Vagina (tissue), 2 donors: ENCODE data around the gene CABLES2. TPM values are rescaled to one million over a fixed set of nuclear protein-coding genes. Genes with fewer than 3 reads are reported as not detected.

Source experiments
- DNase-seq, 2 donors: peaks; one replicate each; pipeline ENCODE4 v3.0.0-alpha.2; 2017; ENCODE audit errors: extremely low spot score in 2 of 2
- H3K27ac ChIP-seq: fragments of 200-600 bp; sonication (generic); one replicate; pipeline ENCODE4 v1.5.1; 2019
- H3K27me3 ChIP-seq: fragments of 200-600 bp; sonication (generic); one replicate; pipeline ENCODE4 v1.5.1; 2019
- H3K36me3 ChIP-seq, 2 donors: fragments of 200-600 bp; sonication (generic); one replicate each; pipeline ENCODE4 v1.5.1; 2017 to 2019
- H3K4me1 ChIP-seq: fragments of 200-600 bp; sonication (generic); one replicate; pipeline ENCODE4 v1.5.1; 2019
- H3K4me3 ChIP-seq, 2 donors: fragments of 200-600 bp; sonication (generic); 1 replicate in 1 of 2; 2 replicates in 1 of 2; pipeline ENCODE4 v1.5.1; 2016 to 2019
- H3K9me3 ChIP-seq: fragments of 200-600 bp; sonication (generic); one replicate; pipeline ENCODE4 v1.5.1; 2019
- CTCF ChIP-seq, 3 experiments: fragments of 450-650 bp in 2 of 3; fragments of 200-600 bp in 1 of 3; sonication (generic) in 1 of 3; IDR thresholded peaks; one replicate each; pipeline ENCODE4 v1.5.1; 2017 to 2019; ENCODE audit warnings: antibody characterized with exemption in 3 of 3, mild to moderate bottlenecking in 2 of 3, moderate library complexity in 2 of 3
- POLR2A ChIP-seq, 2 donors: fragments of 450-650 bp; IDR thresholded peaks; one replicate each; pipeline ENCODE4 v1.6.1; 2017; ENCODE audit warnings: antibody characterized with exemption in 2 of 2, mild to moderate bottlenecking in 2 of 2, moderate library complexity in 2 of 2
- POLR2AphosphoS5 ChIP-seq, 2 donors: sonication (generic); formaldehyde crosslinking; IDR thresholded peaks; one replicate each; pipeline ENCODE4 v1.9.0; 2017; ENCODE audit warnings: antibody characterized with exemption in 2 of 2, mild to moderate bottlenecking in 2 of 2, low read depth in 1 of 2; ENCODE audit not compliant: insufficient read depth in 1 of 2
- intact Hi-C: fragments of 100-400 bp; cut with DNase I; formaldehyde crosslinking; loops from one replicate; pipeline ENCODE4 v1.15.1; 2023
- total RNA-seq: library from RNA; depleted of rRNA; stranded (reverse); fragments of >200 nt; gene quantifications from one replicate; pipeline ENCODE4 v1.2.3, GENCODE V29; 2016

CABLES2 gene
- total RNA-seq, 1 donor from 2014 or later = 1.5 TPM

- intact Hi-C loops = no loop called here
- no peak for DNase-seq
- no peaks in the 10 kb centered on the region for H3K36me3 ChIP-seq
Measured at GRCh38 chr20:62400541-62400940, 6.5 kb downstream of the CABLES2 start.

GRCh38 chr20:62400021-62400420 is 7.1 kb downstream of the CABLES2 start:
- intact Hi-C loops = no loop called here
- Histone ChIP-seq H3K36me3 (no peaks in the 10 kb centered on the region), H3K27ac (no peak overlapping the region), H3K4me3 (no peak overlapping the region), H3K4me1 (peaks cover 6% of the 10 kb centered on the region), H3K27me3 (no peaks in the 10 kb centered on the region), H3K9me3 (no peaks in the 10 kb centered on the region)
- TF ChIP-seq POLR2AphosphoS5 (IDR thresholded peaks at IDR 0.05; ENCODE audit: insufficient read depth in 1 of 2, low read depth in 1 of 2) (no peak), CTCF (IDR thresholded peaks at IDR 0.05) (no peak), POLR2A (IDR thresholded peaks at IDR 0.05) (no peak)
- DNase-seq = no peak

More at GRCh38 chr20:62400541-62400940, 6.5 kb downstream of the CABLES2 start:
- Histone ChIP-seq H3K27ac (no peak overlapping the region), H3K27me3 (no peaks in the 10 kb centered on the region), H3K9me3 (no peaks in the 10 kb centered on the region), H3K4me3 (no peak overlapping the region), H3K4me1 (peaks cover 12% of the 10 kb centered on the region)
- TF ChIP-seq POLR2AphosphoS5 (IDR thresholded peaks at IDR 0.05; ENCODE audit: insufficient read depth in 1 of 2, low read depth in 1 of 2) = no peak
- no peak for TF ChIP-seq POLR2A (IDR thresholded peaks at IDR 0.05)
- no peak for TF ChIP-seq CTCF (IDR thresholded peaks at IDR 0.05)

- no peak for TF ChIP-seq CTCF (IDR thresholded peaks at IDR 0.05)
- no peak for TF ChIP-seq POLR2A (IDR thresholded peaks at IDR 0.05)
- no peak for TF ChIP-seq POLR2AphosphoS5 (IDR thresholded peaks at IDR 0.05; ENCODE audit: insufficient read depth in 1 of 2, low read depth in 1 of 2)
- Histone ChIP-seq H3K36me3 (peaks cover 0 to 3% of the 10 kb centered on the region in 2 donors), H3K27me3 (no peaks in the 10 kb centered on the region)
Measured at GRCh38 chr20:62398120-62398821, 8.8 kb downstream of the CABLES2 start.

GRCh38 chr20:62396367-62397239 is 10.5 kb downstream of the CABLES2 start:
- intact Hi-C loops = no loop called here
- TF ChIP-seq CTCF (IDR thresholded peaks at IDR 0.05) (no peak), POLR2AphosphoS5 (IDR thresholded peaks at IDR 0.05; ENCODE audit: insufficient read depth in 1 of 2, low read depth in 1 of 2) (no peak), POLR2A (IDR thresholded peaks at IDR 0.05) (no peak)

More at GRCh38 chr20:62398120-62398821, 8.8 kb downstream of the CABLES2 start:
- intact Hi-C loops = no loop called here
- Histone ChIP-seq H3K4me1 (no peaks in the 10 kb centered on the region), H3K27ac (no peak overlapping the region), H3K9me3 (no peaks in the 10 kb centered on the region), H3K4me3 (no peak overlapping the region)
- no peak for DNase-seq

More at GRCh38 chr20:62396367-62397239, 10.5 kb downstream of the CABLES2 start:
- peaks cover 2 to 3% of the 10 kb centered on the region in 2 donors for H3K36me3 ChIP-seq
- H3K27me3 ChIP-seq = no peaks in the 10 kb centered on the region
- no peak overlapping the region for H3K27ac ChIP-seq
- no peak for DNase-seq
- no peak overlapping the region for H3K4me3 ChIP-seq
- H3K9me3 ChIP-seq = no peaks in the 10 kb centered on the region
- no peaks in the 10 kb centered on the region for H3K4me1 ChIP-seq
